GM12875 (cell line): ENCODE data around the gene CPZ.

Experiments
- H3K4me3 ChIP-seq: one replicate; pipeline ENCODE4 v1.5.1; 2011; ENCODE audit warnings: low read depth, low read length, control low read depth
- CTCF ChIP-seq: IDR thresholded peaks from 2 replicates; pipeline ENCODE4 v1.5.1; 2011; ENCODE audit warnings: low read depth, mild to moderate bottlenecking, control low read depth, inconsistent platforms, low read length, moderate library complexity, borderline replicate concordance; ENCODE audit not compliant: insufficient read depth

The CPZ gene

GRCh38 chr4:8560265-8561047 lies 32.1 kb upstream of the CPZ start:
- no peak for TF ChIP-seq CTCF
- no peak overlapping the region for H3K4me3 ChIP-seq

GRCh38 chr4:8564595-8564994 lies 28.0 kb upstream of the CPZ start:
- TF ChIP-seq CTCF: no peak
- no peak overlapping the region for H3K4me3 ChIP-seq

GRCh38 chr4:8568068-8568668 lies 24.4 kb upstream of the CPZ start:
- no peak overlapping the region for H3K4me3 ChIP-seq
- no peak for TF ChIP-seq CTCF

GRCh38 chr4:8570201-8570600 lies 22.4 kb upstream of the CPZ start:
- H3K4me3 ChIP-seq: no peak overlapping the region
- no peak for TF ChIP-seq CTCF

- H3K4me3 ChIP-seq: no peak overlapping the region
- no peak for TF ChIP-seq CTCF
Observed at GRCh38 chr4:8571702-8572685, 20.6 kb upstream of the CPZ start.

- no peak for TF ChIP-seq CTCF
- no peak overlapping the region for H3K4me3 ChIP-seq
Observed at GRCh38 chr4:8573266-8573665, 19.3 kb upstream of the CPZ start.
